ENCODE data around the gene LRRC8D.

Gene LRRC8D

DNA sequence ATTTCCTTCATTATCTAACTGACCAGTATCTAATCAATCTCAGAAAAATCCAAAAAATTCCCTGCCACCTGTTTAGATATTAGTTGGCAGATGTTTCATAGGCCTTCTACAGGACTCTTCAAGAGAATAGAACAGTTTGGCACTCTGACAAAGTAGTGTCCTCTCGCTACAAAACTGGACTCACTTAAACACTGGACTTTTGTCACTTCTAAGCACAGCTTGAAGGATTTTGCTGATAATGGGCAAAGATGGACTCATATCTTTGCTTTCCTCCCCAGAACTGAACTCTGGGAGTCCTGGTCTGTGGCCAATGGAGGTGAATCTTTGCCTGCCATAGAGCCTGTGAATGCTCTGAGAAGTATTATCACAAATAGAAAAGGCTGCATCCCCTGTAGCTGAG, 115.9 kb downstream of the LRRC8D start:
- H3K4me3 ChIP-seq (replicated peaks in 1 of 2; ENCODE audit: low read depth in 2 of 2, low read length in 2 of 2), result no peak overlapping the region
- TF ChIP-seq, protein P1, sequence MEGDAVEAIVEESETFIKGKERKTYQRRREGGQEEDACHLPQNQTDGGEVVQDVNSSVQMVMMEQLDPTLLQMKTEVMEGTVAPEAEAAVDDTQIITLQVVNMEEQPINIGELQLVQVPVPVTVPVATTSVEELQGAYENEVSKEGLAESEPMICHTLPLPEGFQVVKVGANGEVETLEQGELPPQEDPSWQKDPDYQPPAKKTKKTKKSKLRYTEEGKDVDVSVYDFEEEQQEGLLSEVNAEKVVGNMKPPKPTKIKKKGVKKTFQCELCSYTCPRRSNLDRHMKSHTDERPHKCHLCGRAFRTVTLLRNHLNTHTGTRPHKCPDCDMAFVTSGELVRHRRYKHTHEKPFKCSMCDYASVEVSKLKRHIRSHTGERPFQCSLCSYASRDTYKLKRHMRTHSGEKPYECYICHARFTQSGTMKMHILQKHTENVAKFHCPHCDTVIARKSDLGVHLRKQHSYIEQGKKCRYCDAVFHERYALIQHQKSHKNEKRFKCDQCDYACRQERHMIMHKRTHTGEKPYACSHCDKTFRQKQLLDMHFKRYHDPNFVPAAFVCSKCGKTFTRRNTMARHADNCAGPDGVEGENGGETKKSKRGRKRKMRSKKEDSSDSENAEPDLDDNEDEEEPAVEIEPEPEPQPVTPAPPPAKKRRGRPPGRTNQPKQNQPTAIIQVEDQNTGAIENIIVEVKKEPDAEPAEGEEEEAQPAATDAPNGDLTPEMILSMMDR (IDR thresholded peaks at IDR 0.05; ENCODE audit: low read depth, low read length), result no peak
- DNase-seq (ENCODE audit: low read depth in 2 of 2), result no peak

DNA sequence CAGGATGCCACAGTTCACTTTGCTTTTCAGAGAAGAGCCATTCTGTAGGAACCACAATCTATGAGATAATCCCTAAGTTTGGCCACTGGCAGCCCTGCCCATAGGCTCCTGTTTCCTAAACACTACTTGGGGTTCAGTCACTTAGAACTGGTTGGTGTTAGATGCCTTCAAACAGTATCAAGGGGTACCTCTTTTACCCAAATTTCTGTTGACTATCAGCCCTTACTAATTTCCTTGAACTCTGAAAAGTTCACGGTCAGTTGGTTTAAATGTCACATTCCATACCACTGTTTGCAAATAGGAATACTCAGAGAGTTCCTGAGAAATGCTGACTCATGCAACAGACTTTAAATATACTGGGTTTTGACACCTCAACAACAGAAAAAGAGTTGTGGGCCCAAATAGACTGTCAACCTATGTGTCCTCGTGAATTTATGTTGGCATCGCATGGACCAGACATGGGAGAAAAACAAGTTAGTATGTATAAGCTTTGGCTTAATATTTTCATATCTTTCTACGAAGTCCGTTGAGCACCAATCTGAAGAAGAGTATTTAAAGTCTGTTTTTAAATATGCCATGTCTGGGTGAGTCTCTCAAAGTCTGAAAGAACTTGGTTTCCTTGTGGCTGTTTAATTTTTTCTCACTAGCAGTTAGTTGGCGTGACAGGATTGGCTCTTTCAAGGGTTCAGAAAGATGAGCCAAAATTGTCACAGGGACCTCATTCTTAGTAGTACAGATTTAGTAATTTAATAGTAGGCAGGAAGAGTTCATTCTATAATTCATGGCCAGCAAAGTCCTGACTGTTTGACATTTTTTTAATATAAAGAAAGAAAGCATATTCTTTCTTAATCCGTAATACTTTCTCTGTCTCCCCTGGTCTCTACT, 117.6 kb downstream of the LRRC8D start:
- peak; percentile 48 to 65 for DNase-seq (ENCODE audit: low read depth in 2 of 2)
- TF ChIP-seq, protein P1 (IDR thresholded peaks at IDR 0.05; ENCODE audit: low read depth, low read length), result no peak
- no peak overlapping the region for H3K4me3 ChIP-seq (replicated peaks in 1 of 2; ENCODE audit: low read depth in 2 of 2, low read length in 2 of 2)

DNA sequence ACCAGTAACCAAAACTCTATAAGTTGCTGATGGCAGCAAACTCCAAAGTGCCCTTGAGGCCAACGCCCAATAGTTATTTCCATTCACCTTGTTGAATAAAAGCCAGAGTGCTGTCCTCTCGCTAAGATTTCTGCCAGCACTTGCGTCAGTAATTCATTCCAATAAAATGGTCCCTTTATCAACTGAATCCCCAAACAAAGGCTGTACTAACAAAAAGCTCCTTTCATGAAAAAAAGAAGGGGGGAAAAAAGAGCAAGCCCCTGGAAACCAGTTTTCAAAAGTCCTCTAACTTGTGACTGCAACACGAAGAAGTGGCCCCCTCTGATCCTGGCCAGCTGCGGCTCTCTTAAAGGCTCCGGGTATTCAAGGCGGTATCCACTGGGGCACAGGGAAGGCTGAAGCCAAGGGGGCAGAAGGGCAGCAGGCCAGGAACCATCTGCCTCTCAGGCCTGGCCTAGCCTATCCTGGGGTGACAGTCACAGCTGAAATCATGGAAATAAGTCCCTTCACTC, 118.3 kb downstream of the LRRC8D start:
- no peak for DNase-seq (ENCODE audit: low read depth in 2 of 2)
- no peak overlapping the region for H3K4me3 ChIP-seq (replicated peaks in 1 of 2; ENCODE audit: low read depth in 2 of 2, low read length in 2 of 2)
- TF ChIP-seq, protein P1 (IDR thresholded peaks at IDR 0.05; ENCODE audit: low read depth, low read length), result no peak

DNA sequence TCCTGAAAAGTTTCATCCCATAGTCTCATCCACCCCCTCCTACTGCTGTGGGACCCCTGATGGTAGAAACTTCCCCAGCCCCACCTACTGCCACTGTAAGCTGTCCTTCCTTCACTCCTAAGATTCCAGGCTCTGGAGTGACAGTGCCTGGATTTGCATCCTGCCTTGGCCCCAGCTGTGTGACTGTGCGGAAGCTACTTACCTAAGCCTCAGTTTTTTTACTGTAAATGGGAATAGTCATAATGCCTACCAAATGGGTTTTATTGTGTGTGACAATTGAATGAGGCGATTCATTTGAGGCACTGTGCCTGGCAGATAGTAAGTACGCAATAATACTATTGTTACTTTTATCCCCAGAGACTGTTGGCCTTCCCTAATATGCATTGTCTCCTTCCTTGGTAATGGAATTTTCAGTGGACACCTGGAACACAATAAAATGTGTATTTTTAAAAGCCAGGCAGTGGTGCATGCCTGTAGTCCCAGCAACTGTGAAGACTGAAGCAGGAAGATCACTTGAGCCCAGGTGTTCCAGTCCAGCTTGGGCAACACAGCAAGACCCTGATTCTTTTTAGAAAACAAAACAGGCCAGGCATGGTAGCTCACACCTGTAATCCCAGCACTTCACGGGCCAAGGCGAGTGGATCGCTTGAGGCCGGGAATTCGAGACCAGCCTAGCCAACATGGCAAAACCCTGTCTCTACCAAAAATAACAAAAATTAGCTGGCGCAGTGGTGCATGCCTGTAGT, 119.0 kb downstream of the LRRC8D start:
- no peak for DNase-seq (ENCODE audit: low read depth in 2 of 2)
- no peak overlapping the region for H3K4me3 ChIP-seq (replicated peaks in 1 of 2; ENCODE audit: low read depth in 2 of 2, low read length in 2 of 2)
- TF ChIP-seq, protein P1 (IDR thresholded peaks at IDR 0.05; ENCODE audit: low read depth, low read length), result no peak

DNA sequence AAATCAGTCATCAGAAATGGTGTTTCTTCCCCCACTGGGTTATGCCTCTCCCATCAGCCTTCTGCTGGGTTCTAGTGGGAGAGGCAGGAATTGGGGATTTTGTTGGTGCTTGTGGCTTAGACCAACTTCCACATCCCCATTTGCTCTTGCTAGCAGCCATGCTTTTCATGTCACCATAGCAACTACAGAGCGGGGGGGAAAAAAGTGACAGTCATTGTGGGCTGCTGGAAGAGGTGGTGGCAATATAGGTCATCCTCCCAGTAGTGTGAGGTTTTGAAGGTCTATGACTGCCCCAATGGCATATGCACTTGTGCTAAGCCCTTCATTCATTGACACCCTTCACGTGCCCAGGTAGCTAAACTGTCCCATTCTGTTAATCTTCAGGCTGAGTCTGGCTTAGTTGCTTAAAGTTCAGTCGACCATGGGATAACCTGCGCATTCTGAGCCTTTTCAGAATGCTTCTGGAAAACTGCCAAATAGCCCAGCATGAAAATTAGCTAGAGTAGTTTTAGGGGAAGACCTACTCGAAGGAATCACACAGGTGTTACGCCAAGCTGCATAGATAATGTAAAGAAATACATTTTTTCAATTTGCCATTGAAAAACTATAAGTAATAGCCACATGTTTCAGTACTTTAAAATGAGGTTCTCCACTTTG, 120.4 kb downstream of the LRRC8D start:
- TF ChIP-seq, protein P1 (IDR thresholded peaks at IDR 0.05; ENCODE audit: low read depth, low read length), result no peak
- DNase-seq (ENCODE audit: low read depth in 2 of 2), result no peak
- H3K4me3 ChIP-seq (replicated peaks in 1 of 2; ENCODE audit: low read depth in 2 of 2, low read length in 2 of 2), result no peak overlapping the region

DNA sequence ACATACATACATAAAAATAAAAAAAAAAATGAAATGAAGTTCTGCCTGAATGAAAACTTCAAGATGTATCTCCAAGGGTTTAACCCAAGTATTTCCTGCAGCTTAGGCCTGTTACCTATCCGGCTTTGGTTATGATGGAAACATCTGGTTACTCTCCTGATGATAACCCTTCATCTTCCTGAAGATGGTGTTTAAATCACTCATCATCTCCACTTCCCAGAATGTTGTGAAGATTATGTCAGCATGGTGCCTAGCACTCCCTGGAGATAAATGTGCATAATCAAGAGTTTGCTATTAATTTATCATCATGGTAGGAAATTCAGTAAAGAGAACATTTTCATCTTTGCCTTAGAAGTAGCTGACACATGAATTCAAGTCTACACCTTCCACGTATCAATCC, 121.2 kb downstream of the LRRC8D start:
- TF ChIP-seq, protein P1 (IDR thresholded peaks at IDR 0.05; ENCODE audit: low read depth, low read length), result no peak
- H3K4me3 ChIP-seq (replicated peaks in 1 of 2; ENCODE audit: low read depth in 2 of 2, low read length in 2 of 2), result no peak overlapping the region
- no peak for DNase-seq (ENCODE audit: low read depth in 2 of 2)

Measured in cardiac fibroblast (primary cell).